MCF 10A (cell line): ENCODE data around the gene NKX1-1. TPM values are rescaled to one million over a fixed set of nuclear protein-coding genes. Genes with fewer than 3 reads are reported as not detected.

ENCODE experiments used
- BruUV-seq: library from RNA; stranded (reverse); fragments of 400-500 nt; replicated peaks from 2 replicates; lab custom pipeline; 2021; lab: Mats Ljungman, UMichigan
- CTCF ChIA-PET: fragments of 300-600 bp; sonication (Branson Sonifier 250); formaldehyde crosslinking; extraction: SDS; loops from one replicate; lab custom pipeline; 2021; ENCODE audit warnings: antibody characterized with exemption, inconsistent platforms; lab: Yijun Ruan, JAX
- POLR2A ChIA-PET: fragments of 300-600, 350-650 bp; sonication (Branson Sonifier 250); formaldehyde crosslinking; extraction: SDS; loops from one replicate; lab custom pipeline; 2020; ENCODE audit warnings: antibody characterized with exemption, inconsistent platforms; lab: Yijun Ruan, JAX
- DNase-seq: peaks from one replicate; pipeline ENCODE4 v3.0.0-alpha.2; 2018; ENCODE audit not compliant: unreplicated experiment
- H3K27ac Mint-ChIP-seq: one replicate; pipeline ENCODE4 v1.8.0; 2022; ENCODE audit warnings: mild to moderate bottlenecking, low read depth, mixed read lengths; ENCODE audit not compliant: unreplicated experiment
- H3K27me3 Mint-ChIP-seq: one replicate; pipeline ENCODE4 v1.8.0; 2022; ENCODE audit warnings: mixed read lengths; ENCODE audit not compliant: insufficient read depth, unreplicated experiment
- H3K36me3 Mint-ChIP-seq: one replicate; pipeline ENCODE4 v1.8.0; 2022; ENCODE audit warnings: mild to moderate bottlenecking, moderate library complexity, mixed read lengths; ENCODE audit not compliant: insufficient read depth, unreplicated experiment
- H3K4me1 Mint-ChIP-seq: one replicate; pipeline ENCODE4 v1.8.0; 2022; ENCODE audit warnings: mixed read lengths; ENCODE audit not compliant: insufficient read depth, unreplicated experiment
- H3K4me3 Mint-ChIP-seq: one replicate; pipeline ENCODE4 v1.8.0; 2022; ENCODE audit warnings: mild to moderate bottlenecking, moderate library complexity, mixed read lengths; ENCODE audit not compliant: unreplicated experiment
- H3K9me3 Mint-ChIP-seq: one replicate; pipeline ENCODE4 v1.8.0; 2022; ENCODE audit warnings: mixed read lengths; ENCODE audit not compliant: unreplicated experiment
- CTCF ChIP-seq: fragments of 200-600 bp; IDR thresholded peaks from one replicate; pipeline ENCODE4 v1.8.0; 2022; ENCODE audit warnings: antibody characterized with exemption, mild to moderate bottlenecking; ENCODE audit not compliant: unreplicated experiment
- intact Hi-C: fragments of 100-400 bp; cut with micrococcal nuclease; formaldehyde crosslinking; loops from 2 replicates; pipeline ENCODE4 v1.14.1; 2022
- total RNA-seq: library from RNA; stranded (reverse); gene quantifications from 2 replicates; pipeline ENCODE4 v1.2.3, GENCODE V29; 2022

NKX1-1 gene
- total RNA-seq, 1 experiment from 2014 or later = not detected

GRCh38 chr4:1354136-1354982 is 51.9 kb downstream of the NKX1-1 start:
- no peak for DNase-seq
- Mint-ChIP-seq H3K4me3 (no peak overlapping the region), H3K4me1 (peaks cover 5% of the 10 kb centered on the region), H3K9me3 (no peaks in the 10 kb centered on the region), H3K36me3 (peaks cover 40% of the 10 kb centered on the region), H3K27me3 (no peaks in the 10 kb centered on the region), H3K27ac (no peak overlapping the region)
- no TSS peak for BruUV-seq
- intact Hi-C loops = no loop called here
- CTCF ChIA-PET = interaction anchor here (0.5 to 2.2 kb wide), 6 partner anchors 10 to 681 kb away, joined by 3 to 15 read pairs (median 4); no protein-coding TSS in a partner anchor
- POLR2A ChIA-PET = no interaction called here
- no peak for TF ChIP-seq CTCF

GRCh38 chr4:1353186-1354055 is 52.8 kb downstream of the NKX1-1 start:
- Mint-ChIP-seq H3K36me3 (peaks cover 45% of the 10 kb centered on the region), H3K9me3 (no peaks in the 10 kb centered on the region), H3K27ac (no peak overlapping the region), H3K4me1 (peaks cover 13% of the 10 kb centered on the region), H3K27me3 (no peaks in the 10 kb centered on the region), H3K4me3 (no peak overlapping the region)
- intact Hi-C loops = no loop called here
- POLR2A ChIA-PET = no interaction called here
- BruUV-seq = no TSS peak
- CTCF ChIA-PET = interaction anchor here (0.5 to 1.9 kb wide), 10 partner anchors 11 to 682 kb away, joined by 3 to 10 read pairs (median 4); no protein-coding TSS in a partner anchor
- TF ChIP-seq CTCF = no peak
- DNase-seq = no peak

Other genes with a start within 250 kb of the NKX1-1 start
- gene SPON2, start 233.9 kb downstream of the NKX1-1 start, total RNA-seq = 0.54 and 0.64 TPM in 2 replicates
- 133 and 152 TPM in 2 replicates for gene CTBP1, start 157.3 kb downstream of the NKX1-1 start, total RNA-seq
- 78.8 and 89.6 TPM in 2 replicates for gene MAEA, start 116.6 kb downstream of the NKX1-1 start, total RNA-seq
- gene UVSSA, start 59.2 kb downstream of the NKX1-1 start, total RNA-seq = 41.1 and 43.6 TPM in 2 replicates